Ovary (tissue), 3 donors: ENCODE results near the gene CREB3L1.

Experiments
- CTCF ChIP-seq, 3 donors: fragments of 450-650 bp in 2 of 3; fragments of 200-600 bp in 1 of 3; IDR thresholded peaks; one replicate each; pipeline versions ENCODE4 v1.5.1 to v1.8.0; 2016 to 2022; ENCODE audit warnings: antibody characterized with exemption in 3 of 3, mild to moderate bottlenecking in 1 of 3
- EP300 ChIP-seq: sonication (generic); formaldehyde crosslinking; IDR thresholded peaks from one replicate; pipeline ENCODE4 v1.6.1; 2017; ENCODE audit warnings: antibody characterized with exemption
- POLR2A ChIP-seq: fragments of 450-650 bp; IDR thresholded peaks from one replicate; pipeline ENCODE4 v1.6.1; 2017; ENCODE audit warnings: antibody characterized with exemption, mild to moderate bottlenecking, moderate library complexity
- donor health status: DM: no; HTN: no; CAD: no.

- TF ChIP-seq CTCF (IDR thresholded peaks at IDR 0.05) (no peak), EP300 (no peak), POLR2A (no peak)
These were observed 13.3 kb downstream of the CREB3L1 start for GRCh38 chr11:46290598-46291309.
